GM12874 (cell line): ENCODE data around the gene PARVB.

Experiments
- CTCF ChIP-seq: IDR thresholded peaks from 2 replicates; pipeline ENCODE4 v1.5.1; 2011; ENCODE audit warnings: low read depth, mild to moderate bottlenecking, control low read depth, low read length, moderate library complexity; ENCODE audit not compliant: insufficient read depth

The PARVB gene

GRCh38 chr22:44100411-44100810 lies 76.3 kb downstream of the PARVB start:
- TF ChIP-seq CTCF, result no peak

- TF ChIP-seq CTCF, result no peak
Observed at GRCh38 chr22:44102121-44102520, 78.0 kb downstream of the PARVB start.

- no peak for TF ChIP-seq CTCF
Observed at GRCh38 chr22:44102856-44103255, 78.8 kb downstream of the PARVB start.

- TF ChIP-seq CTCF, result no peak
Observed at GRCh38 chr22:44103735-44104480, 79.8 kb downstream of the PARVB start.

- TF ChIP-seq CTCF, result no peak
Observed at GRCh38 chr22:44107340-44107739, 83.2 kb downstream of the PARVB start.

GRCh38 chr22:44108076-44108475 lies 84.0 kb downstream of the PARVB start:
- TF ChIP-seq CTCF, result no peak

GRCh38 chr22:44108806-44109385 lies 84.8 kb downstream of the PARVB start:
- TF ChIP-seq CTCF, result no peak
